HEK293 (cell line): ENCODE data around the gene NMS.

Experiments used
- CTCF ChIA-PET: fragments of 350-600 bp; formaldehyde crosslinking; extraction: SDS; loops from one replicate; lab custom pipeline; 2021; ENCODE audit warnings: antibody characterized with exemption; lab: Yijun Ruan, JAX
- POLR2A ChIA-PET: fragments of 300-600 bp; formaldehyde crosslinking; extraction: SDS; loops from one replicate; lab custom pipeline; 2020; ENCODE audit warnings: antibody characterized with exemption, inconsistent platforms; lab: Yijun Ruan, JAX
- H3K27ac ChIP-seq: fragments of 200-500 bp; sonication (Bioruptor generic); 2 replicates; pipeline ENCODE4 v1.5.1; 2014; ENCODE audit warnings: low read depth, low read length, control low read depth, inconsistent platforms; ENCODE audit errors: extremely low read depth
- H3K36me3 ChIP-seq, 2 experiments: fragments of 200-500 bp in 1 of 2; sonication (Bioruptor generic) in 1 of 2; 1 replicate in 1 of 2; 2 replicates in 1 of 2; pipeline ENCODE4 v1.5.1; 2014 to 2017; ENCODE audit warnings: inconsistent platforms in 2 of 2, low read length in 2 of 2; ENCODE audit not compliant: control insufficient read depth in 2 of 2, insufficient read depth in 1 of 2
- H3K4me1 ChIP-seq: fragments of 200-500 bp; sonication (Bioruptor generic); 2 replicates; pipeline ENCODE4 v1.5.1; 2014; ENCODE audit warnings: mild to moderate bottlenecking, low read length, inconsistent platforms; ENCODE audit not compliant: control insufficient read depth, insufficient read depth
- H3K4me3 ChIP-seq: 2 replicates; pipeline ENCODE4 v1.5.1; 2011; ENCODE audit warnings: low read depth, mild to moderate bottlenecking, control low read depth, low read length, moderate library complexity
- H3K9me3 ChIP-seq: fragments of 200-500 bp; sonication (Bioruptor generic); 2 replicates; pipeline ENCODE4 v1.5.1; 2014; ENCODE audit warnings: low read depth, low read length, inconsistent platforms; ENCODE audit not compliant: control insufficient read depth, insufficient read depth
- YY2 ChIP-seq: fragments of 450-650 bp; formaldehyde crosslinking; IDR thresholded peaks from 2 replicates; pipeline ENCODE4 v1.5.1; 2016; ENCODE audit warnings: missing biosample characterization, missing genetic modification characterization
- ZFHX2 ChIP-seq: fragments of 450-650 bp; formaldehyde crosslinking; conservative IDR thresholded peaks from 2 replicates; pipeline ENCODE4 v1.5.1; 2016; ENCODE audit warnings: missing biosample characterization, missing genetic modification characterization
- ZNF10 ChIP-seq: fragments of 450-650 bp; formaldehyde crosslinking; IDR thresholded peaks from 2 replicates; pipeline ENCODE4 v1.5.1; 2017; ENCODE audit warnings: missing biosample characterization, missing genetic modification characterization
- ZNF223 ChIP-seq: fragments of 450-650 bp; formaldehyde crosslinking; IDR thresholded peaks from 2 replicates; pipeline ENCODE4 v1.5.1; 2016; ENCODE audit warnings: missing biosample characterization, missing genetic modification characterization
- ZNF239 ChIP-seq: fragments of 450-650 bp; formaldehyde crosslinking; IDR thresholded peaks from 2 replicates; pipeline ENCODE4 v1.5.1; 2016; ENCODE audit warnings: missing biosample characterization, missing genetic modification characterization
- ZNF48 ChIP-seq: fragments of 450-650 bp; formaldehyde crosslinking; IDR thresholded peaks from 2 replicates; pipeline ENCODE4 v1.5.1; 2016; ENCODE audit warnings: missing biosample characterization, missing genetic modification characterization
- ZNF544 ChIP-seq: fragments of 450-650 bp; formaldehyde crosslinking; IDR thresholded peaks from 2 replicates; pipeline ENCODE4 v1.5.0; 2017; ENCODE audit warnings: missing biosample characterization, missing genetic modification characterization
- ZNF596 ChIP-seq: fragments of 450-650 bp; IDR thresholded peaks from 2 replicates; pipeline ENCODE4 v1.5.0; 2018; ENCODE audit warnings: missing biosample characterization, mild to moderate bottlenecking, missing genetic modification characterization, moderate library complexity
- ZNF629 ChIP-seq: fragments of 450-650 bp; formaldehyde crosslinking; IDR thresholded peaks from 2 replicates; pipeline ENCODE4 v1.5.1; 2017; ENCODE audit warnings: missing biosample characterization, missing genetic modification characterization
- ZNF658 ChIP-seq: fragments of 450-650 bp; formaldehyde crosslinking; IDR thresholded peaks from 2 replicates; pipeline ENCODE4; 2016; ENCODE audit warnings: missing biosample characterization, missing genetic modification characterization
- TF ChIP-seq, protein P1 (sequence below): fragments of 450-650 bp; formaldehyde crosslinking; IDR thresholded peaks from 2 replicates; pipeline ENCODE4 v1.5.1; 2016; ENCODE audit warnings: missing biosample characterization, missing genetic modification characterization, borderline replicate concordance
- TF ChIP-seq, protein P2 (sequence below): fragments of 450-650 bp; formaldehyde crosslinking; IDR thresholded peaks from 2 replicates; pipeline ENCODE4 v1.5.1; 2016; ENCODE audit warnings: missing biosample characterization, missing genetic modification characterization
- TF ChIP-seq, protein P3 (sequence below): fragments of 450-650 bp; formaldehyde crosslinking; IDR thresholded peaks from 2 replicates; pipeline ENCODE4 v1.5.1; 2016; ENCODE audit warnings: missing biosample characterization, missing genetic modification characterization
- TF ChIP-seq, protein P4 (sequence below): fragments of 450-650 bp; IDR thresholded peaks from 2 replicates; pipeline ENCODE4 v1.5.1; 2018; ENCODE audit warnings: missing biosample characterization, mild to moderate bottlenecking, missing genetic modification characterization

The NMS gene

DNA sequence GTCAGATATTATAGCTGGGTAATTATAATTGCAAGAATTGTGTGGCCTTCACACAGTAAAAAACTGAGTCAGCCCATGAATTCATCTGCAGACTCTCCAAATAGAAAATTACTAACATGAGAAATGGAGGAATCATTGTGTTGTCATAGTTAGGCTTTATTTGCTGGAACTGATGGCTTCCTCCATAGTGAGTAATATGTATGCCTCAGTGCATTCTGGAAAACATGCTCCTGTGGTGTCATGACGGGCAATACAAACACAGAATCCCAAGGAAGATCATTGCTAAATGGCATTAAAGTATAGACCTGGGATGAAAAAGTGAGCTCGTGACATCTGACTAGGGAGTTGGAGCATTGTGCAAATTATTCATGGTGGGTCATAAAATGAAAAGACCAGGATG lies 23.6 kb upstream of the NMS start (continued):
- TF ChIP-seq, protein P1, sequence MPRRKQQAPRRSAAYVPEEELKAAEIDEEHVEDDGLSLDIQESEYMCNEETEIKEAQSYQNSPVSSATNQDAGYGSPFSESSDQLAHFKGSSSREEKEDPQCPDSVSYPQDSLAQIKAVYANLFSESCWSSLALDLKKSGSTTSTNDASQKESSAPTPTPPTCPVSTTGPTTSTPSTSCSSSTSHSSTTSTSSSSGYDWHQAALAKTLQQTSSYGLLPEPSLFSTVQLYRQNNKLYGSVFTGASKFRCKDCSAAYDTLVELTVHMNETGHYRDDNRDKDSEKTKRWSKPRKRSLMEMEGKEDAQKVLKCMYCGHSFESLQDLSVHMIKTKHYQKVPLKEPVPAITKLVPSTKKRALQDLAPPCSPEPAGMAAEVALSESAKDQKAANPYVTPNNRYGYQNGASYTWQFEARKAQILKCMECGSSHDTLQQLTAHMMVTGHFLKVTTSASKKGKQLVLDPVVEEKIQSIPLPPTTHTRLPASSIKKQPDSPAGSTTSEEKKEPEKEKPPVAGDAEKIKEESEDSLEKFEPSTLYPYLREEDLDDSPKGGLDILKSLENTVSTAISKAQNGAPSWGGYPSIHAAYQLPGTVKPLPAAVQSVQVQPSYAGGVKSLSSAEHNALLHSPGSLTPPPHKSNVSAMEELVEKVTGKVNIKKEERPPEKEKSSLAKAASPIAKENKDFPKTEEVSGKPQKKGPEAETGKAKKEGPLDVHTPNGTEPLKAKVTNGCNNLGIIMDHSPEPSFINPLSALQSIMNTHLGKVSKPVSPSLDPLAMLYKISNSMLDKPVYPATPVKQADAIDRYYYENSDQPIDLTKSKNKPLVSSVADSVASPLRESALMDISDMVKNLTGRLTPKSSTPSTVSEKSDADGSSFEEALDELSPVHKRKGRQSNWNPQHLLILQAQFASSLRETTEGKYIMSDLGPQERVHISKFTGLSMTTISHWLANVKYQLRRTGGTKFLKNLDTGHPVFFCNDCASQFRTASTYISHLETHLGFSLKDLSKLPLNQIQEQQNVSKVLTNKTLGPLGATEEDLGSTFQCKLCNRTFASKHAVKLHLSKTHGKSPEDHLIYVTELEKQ (tag by site-specific recombination) = no peak
- no peak for TF ChIP-seq ZNF629 (tag by site-specific recombination)
- TF ChIP-seq, protein P2, sequence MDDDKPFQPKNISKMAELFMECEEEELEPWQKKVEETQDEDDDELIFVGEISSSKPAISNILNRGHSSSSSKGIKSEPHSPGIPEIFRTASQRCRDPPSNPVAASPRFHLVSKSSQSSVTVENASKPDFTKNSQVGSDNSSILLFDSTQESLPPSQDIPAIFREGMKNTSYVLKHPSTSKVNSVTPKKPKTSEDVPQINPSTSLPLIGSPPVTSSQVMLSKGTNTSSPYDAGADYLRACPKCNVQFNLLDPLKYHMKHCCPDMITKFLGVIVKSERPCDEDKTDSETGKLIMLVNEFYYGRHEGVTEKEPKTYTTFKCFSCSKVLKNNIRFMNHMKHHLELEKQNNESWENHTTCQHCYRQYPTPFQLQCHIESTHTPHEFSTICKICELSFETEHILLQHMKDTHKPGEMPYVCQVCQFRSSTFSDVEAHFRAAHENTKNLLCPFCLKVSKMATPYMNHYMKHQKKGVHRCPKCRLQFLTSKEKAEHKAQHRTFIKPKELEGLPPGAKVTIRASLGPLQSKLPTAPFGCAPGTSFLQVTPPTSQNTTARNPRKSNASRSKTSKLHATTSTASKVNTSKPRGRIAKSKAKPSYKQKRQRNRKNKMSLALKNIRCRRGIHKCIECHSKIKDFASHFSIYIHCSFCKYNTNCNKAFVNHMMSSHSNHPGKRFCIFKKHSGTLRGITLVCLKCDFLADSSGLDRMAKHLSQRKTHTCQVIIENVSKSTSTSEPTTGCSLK = no peak
- no peak for TF ChIP-seq ZNF544 (tag by site-specific recombination)
- no peak for TF ChIP-seq ZNF223

DNA sequence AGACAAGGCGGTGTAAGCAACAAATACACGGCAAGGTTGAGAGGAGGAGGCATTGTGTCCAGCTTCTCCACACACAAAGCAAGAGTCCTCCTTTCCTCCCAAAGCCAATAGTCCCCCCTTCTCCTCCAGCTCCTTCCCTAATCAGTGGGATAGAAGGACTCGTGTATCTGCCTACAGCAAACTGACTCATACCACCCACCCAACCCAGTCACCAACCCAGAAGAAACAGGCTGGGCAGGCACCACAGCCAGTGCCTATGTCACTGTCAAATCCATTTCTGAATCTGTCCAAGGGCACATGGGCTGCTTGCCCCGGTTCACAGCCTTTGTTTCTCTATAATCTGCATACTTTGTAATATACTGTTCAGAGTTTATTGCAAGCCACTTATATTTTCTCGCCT lies 19.2 kb upstream of the NMS start:
- no peaks in the 10 kb centered on the region for H3K4me1 ChIP-seq
- H3K9me3 ChIP-seq = no peaks in the 10 kb centered on the region
- no peak overlapping the region for H3K27ac ChIP-seq
- H3K36me3 ChIP-seq = no peaks in the 10 kb centered on the region
- ChIA-PET CTCF (no interaction called here), POLR2A (no interaction called here)
- TF ChIP-seq ZNF10 (tag by site-specific recombination) = no peak
- TF ChIP-seq ZFHX2 (tag by site-specific recombination) = peak; percentile 30; the same call in 1 of the 2 replicates
- no peak for TF ChIP-seq ZNF658
- no peak for TF ChIP-seq ZNF239 (tag by site-specific recombination)
- H3K4me3 ChIP-seq = no peak overlapping the region

DNA sequence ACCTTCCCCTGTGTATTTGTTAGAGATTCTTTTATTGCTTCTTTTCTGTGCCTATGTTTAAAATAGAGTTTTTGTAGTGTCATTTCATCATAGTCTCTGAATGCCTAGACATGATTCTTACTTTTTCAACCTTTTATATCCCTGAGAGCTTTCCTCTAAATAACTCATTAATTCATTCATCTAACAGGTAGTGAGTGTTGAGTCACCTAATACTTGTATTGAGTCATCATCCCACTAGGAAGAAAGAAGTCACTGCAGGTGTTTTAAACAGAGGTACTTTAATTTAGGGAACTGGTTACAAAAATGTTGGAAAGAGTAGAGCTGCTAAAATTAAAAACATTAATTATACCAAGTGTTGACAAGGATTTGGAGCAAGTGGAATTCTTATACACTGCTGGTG lies 18.5 kb upstream of the NMS start:
- ChIA-PET POLR2A (no interaction called here), CTCF (interaction anchor here (0.6 to 1.1 kb wide), 2 partner anchors 24 to 1542 kb away, joined by 4 to 5 read pairs; no protein-coding TSS in a partner anchor)
- no peaks in the 10 kb centered on the region for H3K4me1 ChIP-seq
- no peak overlapping the region for H3K4me3 ChIP-seq
- no peak overlapping the region for H3K27ac ChIP-seq
- no peaks in the 10 kb centered on the region for H3K9me3 ChIP-seq
- no peak for TF ChIP-seq ZNF596
- TF ChIP-seq, all 188 proteins: peak for 0
- no peaks in the 10 kb centered on the region for H3K36me3 ChIP-seq

DNA sequence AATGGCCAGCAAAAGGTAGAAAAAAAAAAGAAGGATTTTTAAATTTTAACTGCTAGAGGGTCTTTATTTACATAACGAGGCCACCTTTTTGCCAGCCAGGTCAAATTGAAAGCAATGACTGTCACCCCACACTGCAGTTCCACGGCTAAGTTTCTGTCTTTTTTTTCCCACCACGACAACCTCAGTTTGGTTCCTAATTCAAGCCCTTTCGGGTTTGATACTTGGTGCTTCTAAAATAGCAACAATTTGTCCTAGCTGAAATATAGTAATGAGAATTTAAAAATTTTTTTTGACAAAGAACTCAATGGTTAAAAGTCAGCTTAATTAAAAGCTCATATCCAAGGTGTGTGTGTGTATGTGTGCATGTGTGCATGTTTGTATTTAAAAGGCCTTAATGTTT lies 16.4 kb upstream of the NMS start:
- Histone ChIP-seq H3K4me1 (no peaks in the 10 kb centered on the region), H3K27ac (no peak overlapping the region), H3K36me3 (no peaks in the 10 kb centered on the region), H3K9me3 (no peaks in the 10 kb centered on the region), H3K4me3 (no peak overlapping the region)
- TF ChIP-seq, protein P3, sequence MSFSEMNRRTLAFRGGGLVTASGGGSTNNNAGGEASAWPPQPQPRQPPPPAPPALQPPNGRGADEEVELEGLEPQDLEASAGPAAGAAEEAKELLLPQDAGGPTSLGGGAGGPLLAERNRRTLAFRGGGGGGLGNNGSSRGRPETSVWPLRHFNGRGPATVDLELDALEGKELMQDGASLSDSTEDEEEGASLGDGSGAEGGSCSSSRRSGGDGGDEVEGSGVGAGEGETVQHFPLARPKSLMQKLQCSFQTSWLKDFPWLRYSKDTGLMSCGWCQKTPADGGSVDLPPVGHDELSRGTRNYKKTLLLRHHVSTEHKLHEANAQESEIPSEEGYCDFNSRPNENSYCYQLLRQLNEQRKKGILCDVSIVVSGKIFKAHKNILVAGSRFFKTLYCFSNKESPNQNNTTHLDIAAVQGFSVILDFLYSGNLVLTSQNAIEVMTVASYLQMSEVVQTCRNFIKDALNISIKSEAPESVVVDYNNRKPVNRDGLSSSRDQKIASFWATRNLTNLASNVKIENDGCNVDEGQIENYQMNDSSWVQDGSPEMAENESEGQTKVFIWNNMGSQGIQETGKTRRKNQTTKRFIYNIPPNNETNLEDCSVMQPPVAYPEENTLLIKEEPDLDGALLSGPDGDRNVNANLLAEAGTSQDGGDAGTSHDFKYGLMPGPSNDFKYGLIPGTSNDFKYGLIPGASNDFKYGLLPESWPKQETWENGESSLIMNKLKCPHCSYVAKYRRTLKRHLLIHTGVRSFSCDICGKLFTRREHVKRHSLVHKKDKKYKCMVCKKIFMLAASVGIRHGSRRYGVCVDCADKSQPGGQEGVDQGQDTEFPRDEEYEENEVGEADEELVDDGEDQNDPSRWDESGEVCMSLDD (tag by site-specific recombination) = no peak
- TF ChIP-seq, protein P4, sequence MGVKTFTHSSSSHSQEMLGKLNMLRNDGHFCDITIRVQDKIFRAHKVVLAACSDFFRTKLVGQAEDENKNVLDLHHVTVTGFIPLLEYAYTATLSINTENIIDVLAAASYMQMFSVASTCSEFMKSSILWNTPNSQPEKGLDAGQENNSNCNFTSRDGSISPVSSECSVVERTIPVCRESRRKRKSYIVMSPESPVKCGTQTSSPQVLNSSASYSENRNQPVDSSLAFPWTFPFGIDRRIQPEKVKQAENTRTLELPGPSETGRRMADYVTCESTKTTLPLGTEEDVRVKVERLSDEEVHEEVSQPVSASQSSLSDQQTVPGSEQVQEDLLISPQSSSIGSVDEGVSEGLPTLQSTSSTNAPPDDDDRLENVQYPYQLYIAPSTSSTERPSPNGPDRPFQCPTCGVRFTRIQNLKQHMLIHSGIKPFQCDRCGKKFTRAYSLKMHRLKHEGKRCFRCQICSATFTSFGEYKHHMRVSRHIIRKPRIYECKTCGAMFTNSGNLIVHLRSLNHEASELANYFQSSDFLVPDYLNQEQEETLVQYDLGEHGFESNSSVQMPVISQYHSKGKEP = no peak
- TF ChIP-seq YY2 (tag by site-specific recombination) = no peak
- TF ChIP-seq ZNF48 (tag by site-specific recombination) = no peak
- ChIA-PET POLR2A (no interaction called here), CTCF (no interaction called here)
